HEK293 (cell line): ENCODE measurements around the gene SNX15.

Source experiments
- ATF2 ChIP-seq: fragments of 450-650 bp; formaldehyde crosslinking; IDR thresholded peaks from 2 replicates; pipeline ENCODE4 v1.5.1; 2016; ENCODE audit warnings: missing biosample characterization, missing genetic modification characterization, low read depth
- EGR2 ChIP-seq: fragments of 450-650 bp; formaldehyde crosslinking; IDR thresholded peaks from 2 replicates; pipeline ENCODE4 v1.5.1; 2016; ENCODE audit warnings: low read depth, missing biosample characterization, missing genetic modification characterization
- HOXC10 ChIP-seq: sonication (generic); formaldehyde crosslinking; IDR thresholded peaks from 2 replicates; pipeline ENCODE4 v1.8.1; 2023; ENCODE audit warnings: mild to moderate bottlenecking, missing genetic modification reagents
- INSM2 ChIP-seq: fragments of 450-650 bp; formaldehyde crosslinking; IDR thresholded peaks from 2 replicates; pipeline ENCODE4 v1.5.1; 2016; ENCODE audit warnings: missing biosample characterization, missing genetic modification characterization
- KLF10 ChIP-seq: fragments of 450-650 bp; IDR thresholded peaks from 2 replicates; pipeline ENCODE4 v1.5.1; 2018; ENCODE audit warnings: missing biosample characterization, mild to moderate bottlenecking, missing genetic modification characterization
- KLF16 ChIP-seq: fragments of 450-650 bp; formaldehyde crosslinking; IDR thresholded peaks from 2 replicates; pipeline ENCODE4 v1.5.1; 2017; ENCODE audit warnings: missing biosample characterization, missing genetic modification characterization
- KLF9 ChIP-seq: fragments of 450-650 bp; formaldehyde crosslinking; IDR thresholded peaks from 2 replicates; pipeline ENCODE4 v1.5.1; 2016; ENCODE audit warnings: missing biosample characterization, missing genetic modification characterization, low read depth
- SP2 ChIP-seq: fragments of 450-650 bp; formaldehyde crosslinking; IDR thresholded peaks from 2 replicates; pipeline ENCODE4 v1.5.1; 2016; ENCODE audit warnings: missing biosample characterization, missing genetic modification characterization
- YY2 ChIP-seq: fragments of 450-650 bp; formaldehyde crosslinking; IDR thresholded peaks from 2 replicates; pipeline ENCODE4 v1.5.1; 2016; ENCODE audit warnings: missing biosample characterization, missing genetic modification characterization
- ZBTB8A ChIP-seq: fragments of 450-650 bp; formaldehyde crosslinking; IDR thresholded peaks from 2 replicates; pipeline ENCODE4 v1.5.1; 2016; ENCODE audit warnings: missing biosample characterization, missing genetic modification characterization
- ZFP37 ChIP-seq: fragments of 450-650 bp; formaldehyde crosslinking; IDR thresholded peaks from 2 replicates; pipeline ENCODE4 v1.5.1; 2016; ENCODE audit warnings: missing biosample characterization, missing genetic modification characterization
- ZNF155 ChIP-seq: fragments of 450-650 bp; formaldehyde crosslinking; IDR thresholded peaks from 2 replicates; pipeline ENCODE4 v1.5.1; 2016; ENCODE audit warnings: missing biosample characterization, missing genetic modification characterization
- ZNF169 ChIP-seq: fragments of 450-650 bp; formaldehyde crosslinking; IDR thresholded peaks from 2 replicates; pipeline ENCODE4 v1.5.1; 2016; ENCODE audit warnings: missing biosample characterization, missing genetic modification characterization
- ZNF175 ChIP-seq: fragments of 450-650 bp; formaldehyde crosslinking; IDR thresholded peaks from 2 replicates; pipeline ENCODE4 v1.5.1; 2016; ENCODE audit warnings: missing biosample characterization, missing genetic modification characterization
- ZNF223 ChIP-seq: fragments of 450-650 bp; formaldehyde crosslinking; IDR thresholded peaks from 2 replicates; pipeline ENCODE4 v1.5.1; 2016; ENCODE audit warnings: missing biosample characterization, missing genetic modification characterization
- ZNF335 ChIP-seq: fragments of 450-650 bp; formaldehyde crosslinking; conservative IDR thresholded peaks from 2 replicates; pipeline ENCODE4 v1.5.1; 2016; ENCODE audit warnings: missing biosample characterization, missing genetic modification characterization
- ZNF350 ChIP-seq: fragments of 450-650 bp; formaldehyde crosslinking; IDR thresholded peaks from 2 replicates; pipeline ENCODE4 v1.5.0; 2017; ENCODE audit warnings: missing biosample characterization, mild to moderate bottlenecking, missing genetic modification characterization
- ZNF561 ChIP-seq: fragments of 450-650 bp; IDR thresholded peaks from 2 replicates; pipeline ENCODE4 v1.5.1; 2018; ENCODE audit warnings: missing biosample characterization, missing genetic modification characterization, borderline replicate concordance
- ZNF580 ChIP-seq: fragments of 450-650 bp; formaldehyde crosslinking; IDR thresholded peaks from 2 replicates; pipeline ENCODE4 v1.5.1; 2016; ENCODE audit warnings: missing biosample characterization, missing genetic modification characterization
- ZNF623 ChIP-seq: fragments of 450-650 bp; formaldehyde crosslinking; IDR thresholded peaks from 2 replicates; pipeline ENCODE4 v1.5.1; 2016; ENCODE audit warnings: missing biosample characterization, missing genetic modification characterization
- ZNF639 ChIP-seq: fragments of 450-650 bp; formaldehyde crosslinking; IDR thresholded peaks from 2 replicates; pipeline ENCODE4 v1.5.1; 2016; ENCODE audit warnings: missing biosample characterization, missing genetic modification characterization
- ZNF658 ChIP-seq: fragments of 450-650 bp; formaldehyde crosslinking; IDR thresholded peaks from 2 replicates; pipeline ENCODE4; 2016; ENCODE audit warnings: missing biosample characterization, missing genetic modification characterization
- ZNF707 ChIP-seq: fragments of 450-650 bp; formaldehyde crosslinking; IDR thresholded peaks from 2 replicates; pipeline ENCODE4 v1.5.1; 2016; ENCODE audit warnings: missing biosample characterization, missing genetic modification characterization
- ZXDB ChIP-seq: fragments of 450-650 bp; formaldehyde crosslinking; IDR thresholded peaks from 2 replicates; pipeline ENCODE4 v1.5.1; 2016; ENCODE audit warnings: missing biosample characterization, missing genetic modification characterization
- TF ChIP-seq, protein P1 (sequence below): fragments of 450-650 bp; formaldehyde crosslinking; IDR thresholded peaks from 2 replicates; pipeline ENCODE4 v1.5.1; 2016; ENCODE audit warnings: missing biosample characterization, missing genetic modification characterization
- TF ChIP-seq, protein P2 (sequence below): IDR thresholded peaks from 2 replicates; pipeline ENCODE4 v1.6.1; 2011; ENCODE audit warnings: mild to moderate bottlenecking, low read depth, low read length, borderline replicate concordance
- TF ChIP-seq, protein P3 (sequence below): fragments of 450-650 bp; formaldehyde crosslinking; optimal IDR thresholded peaks from 2 replicates; pipeline ENCODE3; 2016; ENCODE audit warnings: missing biosample characterization, mild to moderate bottlenecking, missing genetic modification characterization
- TF ChIP-seq, protein P4 (sequence below): fragments of 450-650 bp; formaldehyde crosslinking; IDR thresholded peaks from 2 replicates; pipeline ENCODE4 v1.5.1; 2016; ENCODE audit warnings: missing biosample characterization, missing genetic modification characterization

The SNX15 gene

GRCh38 chr11:65083834-65084597 is 56.8 kb downstream of the SNX15 start, which contains the start of the genes CDCA5 and ZFPL1 (continued):
- TF ChIP-seq, protein P1, sequence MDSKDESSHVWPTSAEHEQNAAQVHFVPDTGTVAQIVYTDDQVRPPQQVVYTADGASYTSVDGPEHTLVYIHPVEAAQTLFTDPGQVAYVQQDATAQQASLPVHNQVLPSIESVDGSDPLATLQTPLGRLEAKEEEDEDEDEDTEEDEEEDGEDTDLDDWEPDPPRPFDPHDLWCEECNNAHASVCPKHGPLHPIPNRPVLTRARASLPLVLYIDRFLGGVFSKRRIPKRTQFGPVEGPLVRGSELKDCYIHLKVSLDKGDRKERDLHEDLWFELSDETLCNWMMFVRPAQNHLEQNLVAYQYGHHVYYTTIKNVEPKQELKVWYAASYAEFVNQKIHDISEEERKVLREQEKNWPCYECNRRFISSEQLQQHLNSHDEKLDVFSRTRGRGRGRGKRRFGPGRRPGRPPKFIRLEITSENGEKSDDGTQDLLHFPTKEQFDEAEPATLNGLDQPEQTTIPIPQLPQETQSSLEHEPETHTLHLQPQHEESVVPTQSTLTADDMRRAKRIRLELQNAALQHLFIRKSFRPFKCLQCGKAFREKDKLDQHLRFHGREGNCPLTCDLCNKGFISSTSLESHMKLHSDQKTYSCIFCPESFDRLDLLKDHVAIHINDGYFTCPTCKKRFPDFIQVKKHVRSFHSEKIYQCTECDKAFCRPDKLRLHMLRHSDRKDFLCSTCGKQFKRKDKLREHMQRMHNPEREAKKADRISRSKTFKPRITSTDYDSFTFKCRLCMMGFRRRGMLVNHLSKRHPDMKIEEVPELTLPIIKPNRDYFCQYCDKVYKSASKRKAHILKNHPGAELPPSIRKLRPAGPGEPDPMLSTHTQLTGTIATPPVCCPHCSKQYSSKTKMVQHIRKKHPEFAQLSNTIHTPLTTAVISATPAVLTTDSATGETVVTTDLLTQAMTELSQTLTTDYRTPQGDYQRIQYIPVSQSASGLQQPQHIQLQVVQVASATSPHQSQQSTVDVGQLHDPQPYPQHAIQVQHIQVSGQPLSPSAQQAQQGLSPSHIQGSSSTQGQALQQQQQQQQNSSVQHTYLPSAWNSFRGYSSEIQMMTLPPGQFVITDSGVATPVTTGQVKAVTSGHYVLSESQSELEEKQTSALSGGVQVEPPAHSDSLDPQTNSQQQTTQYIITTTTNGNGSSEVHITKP (tag by site-specific recombination) = no peak
- TF ChIP-seq ZNF169 (tag by site-specific recombination) (no peak), YY2 (tag by site-specific recombination) (0 out of 2 replicates have a peak, but pooled peaks have one; percentile 13), HOXC10 (CRISPR knock-in tag) (no peak), ZXDB (tag by site-specific recombination) (peak; percentile 99), ZNF580 (peak; percentile 29; the same call in 1 of the 2 replicates), ZFP37 (tag by site-specific recombination) (no peak), SP2 (tag by site-specific recombination) (peak; percentile 90), ZBTB8A (tag by site-specific recombination) (peak; percentile 95), KLF16 (tag by site-specific recombination) (peak; percentile 93), INSM2 (tag by site-specific recombination) (no peak), ZNF335 (peak; percentile 65), ZNF707 (tag by site-specific recombination) (no peak), ZNF639 (tag by site-specific recombination) (peak; percentile 65), ZNF155 (tag by site-specific recombination) (no peak), ZNF223 (no peak), EGR2 (tag by site-specific recombination) (peak; percentile 24; the same call in 1 of the 2 replicates), ZNF623 (no peak), ATF2 (tag by site-specific recombination) (peak; percentile 96), KLF9 (tag by site-specific recombination) (peak; percentile 95), ZNF175 (tag by site-specific recombination) (no peak), KLF10 (tag by site-specific recombination) (peak; percentile 89), ZNF561 (tag by site-specific recombination) (peak; percentile 46; the same call in 1 of the 2 replicates), ZNF658 (tag by site-specific recombination) (no peak), ZNF350 (tag by site-specific recombination) (no peak)
- TF ChIP-seq, protein P2, sequence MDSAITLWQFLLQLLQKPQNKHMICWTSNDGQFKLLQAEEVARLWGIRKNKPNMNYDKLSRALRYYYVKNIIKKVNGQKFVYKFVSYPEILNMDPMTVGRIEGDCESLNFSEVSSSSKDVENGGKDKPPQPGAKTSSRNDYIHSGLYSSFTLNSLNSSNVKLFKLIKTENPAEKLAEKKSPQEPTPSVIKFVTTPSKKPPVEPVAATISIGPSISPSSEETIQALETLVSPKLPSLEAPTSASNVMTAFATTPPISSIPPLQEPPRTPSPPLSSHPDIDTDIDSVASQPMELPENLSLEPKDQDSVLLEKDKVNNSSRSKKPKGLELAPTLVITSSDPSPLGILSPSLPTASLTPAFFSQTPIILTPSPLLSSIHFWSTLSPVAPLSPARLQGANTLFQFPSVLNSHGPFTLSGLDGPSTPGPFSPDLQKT = no peak; the same call in 1 of the 2 replicates
- TF ChIP-seq, protein P3, sequence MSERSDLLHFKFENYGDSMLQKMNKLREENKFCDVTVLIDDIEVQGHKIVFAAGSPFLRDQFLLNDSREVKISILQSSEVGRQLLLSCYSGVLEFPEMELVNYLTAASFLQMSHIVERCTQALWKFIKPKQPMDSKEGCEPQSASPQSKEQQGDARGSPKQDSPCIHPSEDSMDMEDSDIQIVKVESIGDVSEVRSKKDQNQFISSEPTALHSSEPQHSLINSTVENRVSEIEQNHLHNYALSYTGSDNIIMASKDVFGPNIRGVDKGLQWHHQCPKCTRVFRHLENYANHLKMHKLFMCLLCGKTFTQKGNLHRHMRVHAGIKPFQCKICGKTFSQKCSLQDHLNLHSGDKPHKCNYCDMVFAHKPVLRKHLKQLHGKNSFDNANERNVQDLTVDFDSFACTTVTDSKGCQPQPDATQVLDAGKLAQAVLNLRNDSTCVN (tag by site-specific recombination) = peak; percentile 72
- TF ChIP-seq, protein P4, sequence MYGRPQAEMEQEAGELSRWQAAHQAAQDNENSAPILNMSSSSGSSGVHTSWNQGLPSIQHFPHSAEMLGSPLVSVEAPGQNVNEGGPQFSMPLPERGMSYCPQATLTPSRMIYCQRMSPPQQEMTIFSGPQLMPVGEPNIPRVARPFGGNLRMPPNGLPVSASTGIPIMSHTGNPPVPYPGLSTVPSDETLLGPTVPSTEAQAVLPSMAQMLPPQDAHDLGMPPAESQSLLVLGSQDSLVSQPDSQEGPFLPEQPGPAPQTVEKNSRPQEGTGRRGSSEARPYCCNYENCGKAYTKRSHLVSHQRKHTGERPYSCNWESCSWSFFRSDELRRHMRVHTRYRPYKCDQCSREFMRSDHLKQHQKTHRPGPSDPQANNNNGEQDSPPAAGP = peak; percentile 73
